ENCODE measurements around the gene SND1. TPM values are rescaled to one million over a fixed set of nuclear protein-coding genes. Genes with fewer than 3 reads are reported as not detected.

SND1 gene
- total RNA-seq, 1 experiment from 2014 or later: 218 TPM

DNA sequence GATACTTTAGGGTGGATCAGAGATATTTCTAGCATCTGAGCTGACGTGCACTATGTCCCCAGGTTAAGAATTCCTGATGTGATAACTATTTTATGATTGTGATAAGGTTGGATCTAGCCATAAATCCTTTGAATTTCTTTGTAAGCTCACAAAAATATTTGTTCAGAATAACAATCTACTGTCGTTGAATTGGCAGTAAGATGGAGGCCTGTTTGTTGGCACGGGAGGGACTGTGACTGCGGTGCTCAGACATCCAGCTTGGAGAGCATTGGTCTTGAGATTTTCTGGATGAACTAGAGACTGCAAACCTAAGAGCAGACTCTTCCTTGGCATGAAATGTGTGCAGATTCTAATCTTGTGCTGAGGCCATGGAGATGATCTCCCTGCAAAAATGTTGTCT lies 248.1 kb downstream of the SND1 start:
- TF ChIP-seq, protein P1, sequence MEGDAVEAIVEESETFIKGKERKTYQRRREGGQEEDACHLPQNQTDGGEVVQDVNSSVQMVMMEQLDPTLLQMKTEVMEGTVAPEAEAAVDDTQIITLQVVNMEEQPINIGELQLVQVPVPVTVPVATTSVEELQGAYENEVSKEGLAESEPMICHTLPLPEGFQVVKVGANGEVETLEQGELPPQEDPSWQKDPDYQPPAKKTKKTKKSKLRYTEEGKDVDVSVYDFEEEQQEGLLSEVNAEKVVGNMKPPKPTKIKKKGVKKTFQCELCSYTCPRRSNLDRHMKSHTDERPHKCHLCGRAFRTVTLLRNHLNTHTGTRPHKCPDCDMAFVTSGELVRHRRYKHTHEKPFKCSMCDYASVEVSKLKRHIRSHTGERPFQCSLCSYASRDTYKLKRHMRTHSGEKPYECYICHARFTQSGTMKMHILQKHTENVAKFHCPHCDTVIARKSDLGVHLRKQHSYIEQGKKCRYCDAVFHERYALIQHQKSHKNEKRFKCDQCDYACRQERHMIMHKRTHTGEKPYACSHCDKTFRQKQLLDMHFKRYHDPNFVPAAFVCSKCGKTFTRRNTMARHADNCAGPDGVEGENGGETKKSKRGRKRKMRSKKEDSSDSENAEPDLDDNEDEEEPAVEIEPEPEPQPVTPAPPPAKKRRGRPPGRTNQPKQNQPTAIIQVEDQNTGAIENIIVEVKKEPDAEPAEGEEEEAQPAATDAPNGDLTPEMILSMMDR (conservative IDR thresholded peaks at IDR 0.05): no peak
- Histone ChIP-seq H3T11ph (ENCODE audit: low read length) (no peak overlapping the region), H2BK20ac (ENCODE audit: low read depth, low read length, poor library complexity, severe bottlenecking) (no peak overlapping the region), H3K23ac (ENCODE audit: insufficient read length, low read depth, low read length) (no peak overlapping the region), H2AFZ (ENCODE audit: low read length) (no peak overlapping the region), H3K4me1 (ENCODE audit: insufficient read depth, low read length) (peaks cover 39% of the 10 kb centered on the region), H3K18ac (ENCODE audit: insufficient read length, low read depth, low read length) (no peak overlapping the region), H2BK12ac (ENCODE audit: insufficient read length, low read depth, low read length) (no peak overlapping the region), H2BK120ac (ENCODE audit: low read depth, low read length, poor library complexity, severe bottlenecking) (no peak overlapping the region), H3K4ac (ENCODE audit: low read depth, low read length) (no peak overlapping the region), H3K56ac (ENCODE audit: insufficient read length, low read depth, low read length) (no peak overlapping the region), H3K9ac (ENCODE audit: extremely low read depth, insufficient read length, low read length) (no peak overlapping the region), H3K14ac (ENCODE audit: insufficient read depth, low read length) (no peak overlapping the region), H4K20me1 (ENCODE audit: control insufficient read depth, insufficient read depth, insufficient read length) (no peaks in the 10 kb centered on the region), H4K91ac (ENCODE audit: insufficient read length, low read depth, low read length) (no peak overlapping the region), H3K4me2 (ENCODE audit: insufficient read depth, insufficient read length, low read length) (no peak overlapping the region), H3K27ac (ENCODE audit: insufficient read length, low read depth, low read length) (no peak overlapping the region), H2BK15ac (ENCODE audit: low read depth, low read length) (no peak overlapping the region), H3K79me2 (ENCODE audit: insufficient read depth, low read length) (peaks cover 1% of the 10 kb centered on the region; the same call in 1 of the 2 replicates), H3K79me1 (ENCODE audit: insufficient read depth, low read depth, low read length, poor library complexity, severe bottlenecking) (peaks cover 3% of the 10 kb centered on the region), H4K5ac (ENCODE audit: insufficient read length, low read depth, low read length) (no peak overlapping the region), H2AK5ac (ENCODE audit: insufficient read length, low read length) (no peak overlapping the region), H2BK5ac (ENCODE audit: insufficient read length, low read length) (no peak overlapping the region), H3K23me2 (ENCODE audit: insufficient read length, low read depth, low read length, poor library complexity, severe bottlenecking) (no peaks in the 10 kb centered on the region), H3K27me3 (ENCODE audit: insufficient read depth, low read length) (no peaks in the 10 kb centered on the region), H4K8ac (replicated peaks; ENCODE audit: insufficient read length, low read depth, low read length) (no peak overlapping the region), H3K9me3 (ENCODE audit: control insufficient read depth, low read depth, low read length) (no peaks in the 10 kb centered on the region)
- no peak for DNase-seq
- peaks cover 0 to 3% (median 0%) of the 10 kb centered on the region in 3 experiments; a peak in 2 of 7 replicates for H3K36me3 Mint-ChIP-seq (ENCODE audit: insufficient read depth in 1 of 3, low read depth in 3 of 3)
- WGBS (ENCODE audit: extremely low coverage, insufficient read length, low lambda C conversion rate): no CpG with 5 or more reads among the region's 4 CpGs
- H3K9me3 Mint-ChIP-seq: no peaks in the 10 kb centered on the region
- H3K27ac Mint-ChIP-seq: 0 out of 7 replicates have a peak overlapping the region, but pooled peaks of 1 of the 3 experiments have one; percentile 89
- no peak overlapping the region for H3K4me3 Mint-ChIP-seq
- H3K27me3 Mint-ChIP-seq (ENCODE audit: low read depth): no peaks in the 10 kb centered on the region
- peaks cover 51 to 56% of the 10 kb centered on the region in 2 experiments for H3K4me1 Mint-ChIP-seq

All from H9 (cell line).